Measurements from ENCODE around the gene DCAF12. TPM values are rescaled to one million over a fixed set of nuclear protein-coding genes. Genes with fewer than 3 reads are reported as not detected.

DCAF12 gene
- total RNA-seq, 1 experiment from 2014 or later, result 27.0 TPM

- TF ChIP-seq HMGXB4 (CRISPR knock-in tag; IDR thresholded peaks at IDR 0.05) (no peak), ZSCAN18 (CRISPR knock-in tag; IDR thresholded peaks at IDR 0.05) (no peak)
These were observed 89.9 kb downstream of the DCAF12 start (continued) for GRCh38 chr9:34036625-34037024.

Other genes starting within 250 kb of the DCAF12 start
- gene UBAP2, start 77.8 kb downstream of the DCAF12 start, total RNA-seq (2021), result 55.5 to 63.9 TPM (median 55.6 TPM) in 3 replicates
- 23.9 to 26.3 TPM (median 25.7 TPM) in 3 replicates for gene UBAP1, start 52.3 kb upstream of the DCAF12 start, total RNA-seq (2021)
- gene KIF24, start 202.6 kb upstream of the DCAF12 start, total RNA-seq (2021), result 3.8 to 4.5 TPM (median 4.3 TPM) in 3 replicates
- 17.3 to 18.3 TPM (median 17.8 TPM) in 3 replicates for gene NUDT2, start 202.9 kb upstream of the DCAF12 start, total RNA-seq (2021)

Data from WTC11 (cell line).